ENCODE data around the gene SMTN.

DNA sequence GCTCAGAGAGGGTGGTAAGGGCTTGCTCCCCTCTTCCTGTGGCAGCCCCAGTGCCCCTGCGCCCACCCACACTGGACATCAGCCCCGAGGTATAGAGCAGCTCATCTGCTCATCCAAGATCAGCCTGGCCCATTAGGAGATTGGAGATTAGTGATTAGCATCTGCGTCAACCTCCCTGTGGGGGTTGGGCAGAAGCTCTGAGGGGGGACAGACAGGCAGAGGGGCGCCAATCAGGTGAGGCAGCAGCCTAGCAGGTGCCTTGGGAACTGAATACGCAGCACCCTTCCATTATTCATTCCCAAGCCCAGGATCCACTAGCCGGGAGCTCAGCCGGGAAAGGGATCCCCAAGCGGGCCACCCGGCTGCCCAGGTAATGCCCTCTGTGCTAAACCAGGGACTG lies 11.0 kb downstream of the SMTN start:
- TF ChIP-seq, protein P1, sequence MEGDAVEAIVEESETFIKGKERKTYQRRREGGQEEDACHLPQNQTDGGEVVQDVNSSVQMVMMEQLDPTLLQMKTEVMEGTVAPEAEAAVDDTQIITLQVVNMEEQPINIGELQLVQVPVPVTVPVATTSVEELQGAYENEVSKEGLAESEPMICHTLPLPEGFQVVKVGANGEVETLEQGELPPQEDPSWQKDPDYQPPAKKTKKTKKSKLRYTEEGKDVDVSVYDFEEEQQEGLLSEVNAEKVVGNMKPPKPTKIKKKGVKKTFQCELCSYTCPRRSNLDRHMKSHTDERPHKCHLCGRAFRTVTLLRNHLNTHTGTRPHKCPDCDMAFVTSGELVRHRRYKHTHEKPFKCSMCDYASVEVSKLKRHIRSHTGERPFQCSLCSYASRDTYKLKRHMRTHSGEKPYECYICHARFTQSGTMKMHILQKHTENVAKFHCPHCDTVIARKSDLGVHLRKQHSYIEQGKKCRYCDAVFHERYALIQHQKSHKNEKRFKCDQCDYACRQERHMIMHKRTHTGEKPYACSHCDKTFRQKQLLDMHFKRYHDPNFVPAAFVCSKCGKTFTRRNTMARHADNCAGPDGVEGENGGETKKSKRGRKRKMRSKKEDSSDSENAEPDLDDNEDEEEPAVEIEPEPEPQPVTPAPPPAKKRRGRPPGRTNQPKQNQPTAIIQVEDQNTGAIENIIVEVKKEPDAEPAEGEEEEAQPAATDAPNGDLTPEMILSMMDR (conservative IDR thresholded peaks at IDR 0.05; ENCODE audit: low read depth, low read length) = no peak
- no peak for TF ChIP-seq EZH2 (IDR thresholded peaks at IDR 0.05; ENCODE audit: low read length, unreplicated experiment)
- no peak for TF ChIP-seq EZH2phosphoT487 (IDR thresholded peaks at IDR 0.05; ENCODE audit: borderline replicate concordance, low read length)

Measured in PC-3 (cell line).